ENCODE measurements around the gene SLC37A3. TPM values are rescaled to one million over a fixed set of nuclear protein-coding genes. Genes with fewer than 3 reads are reported as not detected.

Gene SLC37A3
- total and polyA plus RNA-seq, 2 of the 13 experiments (the other 11 are each of a cell fraction or from before 2014, with no cell fraction given): 21.3 to 27.9 TPM

- TF ChIP-seq AHDC1 (CRISPR knock-in tag; IDR thresholded peaks at IDR 0.05; ENCODE audit: borderline replicate concordance) (peak; percentile 82; the same call in 1 of the 2 replicates), ZNF207 (IDR thresholded peaks at IDR 0.05; ENCODE audit: borderline replicate concordance) (no peak), IRF9 (CRISPR knock-in tag; IDR thresholded peaks at IDR 0.05; ENCODE audit: borderline replicate concordance) (no peak), ZBTB40 (IDR thresholded peaks at IDR 0.05) (no peak), ZBTB40 (CRISPR knock-in tag; IDR thresholded peaks at IDR 0.05) (no peak), CHD4 (IDR thresholded peaks at IDR 0.05; ENCODE audit: borderline replicate concordance, low read length) (no peak), NFYB (CRISPR knock-in tag; IDR thresholded peaks at IDR 0.05) (no peak), KLF13 (CRISPR knock-in tag; IDR thresholded peaks at IDR 0.05) (no peak), NR2F6 (IDR thresholded peaks at IDR 0.05) (peak; percentile 62), NR2F6 (CRISPR knock-in tag; IDR thresholded peaks at IDR 0.05) (peak; percentile 60), POLR2A (IDR thresholded peaks at IDR 0.05; ENCODE audit: insufficient read depth in 1 of 2, low read depth in 2 of 2, low read length in 2 of 2) (no peak)
These were observed 87.9 kb downstream of the SLC37A3 start (continued) for GRCh38 chr7:140310337-140311002.

Measured in HepG2 (cell line).